Measurements from ENCODE around the gene SCYGR5.

Gene SCYGR5

DNA sequence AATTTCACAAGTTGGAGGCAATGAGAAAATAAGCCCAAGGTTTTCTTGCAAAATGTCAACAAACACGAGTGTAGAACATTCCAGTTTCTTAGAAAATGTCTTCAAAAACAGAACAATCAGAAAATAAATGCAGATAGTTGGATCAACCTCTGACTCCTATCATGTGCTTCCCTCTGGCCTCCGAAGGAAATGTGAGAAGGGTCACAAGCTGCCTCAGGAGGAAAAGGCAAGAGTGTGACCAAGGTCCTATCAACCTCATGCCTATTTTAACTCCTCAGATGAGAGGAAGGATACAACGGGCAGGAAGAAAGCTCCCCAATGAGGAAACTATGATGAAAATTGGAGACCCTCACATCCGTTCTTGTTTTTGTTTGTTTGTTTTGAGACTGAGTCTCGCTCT, 7.9 kb downstream of the SCYGR5 start:
- no peak for DNase-seq

DNA sequence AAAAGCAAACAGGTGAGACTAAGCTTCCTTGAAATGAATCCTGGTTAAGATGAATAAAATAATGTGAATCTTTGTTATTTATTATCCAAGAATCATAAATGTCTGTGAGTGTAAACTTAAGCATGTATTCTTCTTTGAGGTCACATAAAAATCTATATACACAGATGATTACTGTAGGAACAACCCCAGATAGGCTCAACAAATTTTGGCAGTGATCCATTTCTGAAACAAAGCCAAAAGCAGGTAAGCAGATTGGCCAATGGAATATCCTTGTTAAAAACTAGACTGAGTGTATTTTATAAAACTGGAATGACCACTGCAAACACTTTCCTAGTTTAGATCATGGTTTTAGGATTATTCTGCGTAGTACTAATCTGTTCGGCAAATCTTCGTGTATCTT, 11.3 kb downstream of the SCYGR5 start:
- DNase-seq: no peak

DNA sequence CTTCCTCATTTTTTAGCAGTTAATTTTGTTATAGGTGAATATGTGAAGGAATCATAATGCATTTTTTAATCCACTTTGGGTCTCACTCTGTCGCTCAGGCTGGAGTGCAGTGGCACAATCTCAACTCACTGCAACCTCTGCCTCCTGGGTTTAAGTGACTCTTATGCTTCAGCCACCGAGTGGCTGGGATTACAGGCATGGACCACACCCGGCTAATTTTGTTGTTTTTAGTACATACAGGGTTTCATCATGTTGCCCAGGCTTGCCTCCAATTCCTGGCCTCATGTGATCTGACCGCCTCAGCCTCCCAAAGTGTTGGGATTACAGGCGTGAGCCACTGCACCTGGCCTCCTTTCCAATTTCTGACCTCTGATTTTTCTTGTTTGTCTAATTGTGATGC, 17.7 kb downstream of the SCYGR5 start:
- DNase-seq: no peak

DNA sequence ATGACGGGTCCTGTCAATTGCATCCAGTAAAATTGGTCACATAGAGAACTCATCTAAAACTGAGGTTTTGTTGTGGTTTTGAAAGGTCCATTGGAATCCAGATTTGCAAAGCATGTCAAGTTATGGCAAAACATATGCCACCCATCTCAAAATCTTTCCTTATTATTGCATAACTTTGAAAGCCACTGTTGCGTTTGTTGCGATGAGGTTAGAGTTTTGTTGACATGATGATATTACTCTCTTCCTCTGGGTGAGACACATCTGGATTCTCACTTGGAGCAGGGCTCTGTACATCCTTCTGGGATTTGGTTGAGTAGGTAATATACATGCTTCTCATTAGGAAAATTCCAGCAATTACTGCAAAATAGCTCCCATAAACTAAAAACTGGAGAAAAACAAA, 20.6 kb downstream of the SCYGR5 start:
- DNase-seq: no peak

DNA sequence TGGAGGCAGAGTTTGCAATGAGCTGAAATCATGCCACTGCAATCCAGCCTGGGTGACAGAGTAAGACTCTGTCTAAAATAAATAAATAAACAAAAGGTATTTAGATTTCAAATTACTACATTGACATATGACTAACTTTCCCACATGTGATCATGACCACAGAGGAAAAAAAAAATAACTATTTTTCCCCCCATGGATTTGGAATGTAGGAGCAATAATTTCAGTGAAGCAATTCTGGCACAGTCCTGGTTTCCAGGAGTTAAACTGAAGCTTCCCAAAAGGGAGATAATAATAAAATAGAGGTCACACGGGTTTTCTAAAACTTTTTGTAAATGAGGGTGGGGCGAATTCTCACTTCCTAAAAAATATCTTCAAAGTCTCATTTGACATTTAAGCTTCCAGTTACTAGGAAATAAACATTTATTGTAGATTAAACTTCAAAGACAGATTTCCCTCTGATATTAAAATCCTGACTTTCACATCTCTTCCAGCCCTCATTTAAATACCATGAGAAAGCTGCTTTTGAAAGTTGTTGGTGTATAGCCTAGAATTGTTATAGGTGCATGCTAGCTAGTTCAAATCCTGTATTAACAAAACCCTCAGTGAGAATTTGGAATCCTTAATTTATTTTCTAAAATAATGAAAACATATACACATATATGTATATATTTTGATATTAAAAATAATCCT, 30.5 kb downstream of the SCYGR5 start:
- DNase-seq: no peak

DNA sequence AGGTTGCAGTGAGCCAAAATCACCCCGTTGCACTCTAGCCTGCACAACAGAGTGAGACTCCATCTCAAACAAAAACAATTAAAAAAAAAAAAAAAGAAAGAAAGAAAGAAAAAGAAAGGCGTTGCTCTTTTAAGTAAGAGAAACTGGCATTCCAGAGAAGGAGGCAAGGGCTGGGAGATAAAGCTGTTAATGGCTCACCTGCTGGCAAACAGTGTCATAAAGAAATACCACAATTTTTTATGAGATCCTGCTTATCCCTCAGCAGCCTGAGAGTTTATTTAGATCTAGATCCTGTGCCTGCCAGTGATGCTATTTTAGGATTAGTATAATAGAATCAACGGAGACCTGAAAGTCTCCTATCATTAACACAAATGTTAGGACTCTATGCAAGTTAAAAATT, 35.0 kb downstream of the SCYGR5 start:
- DNase-seq: no peak

DNA sequence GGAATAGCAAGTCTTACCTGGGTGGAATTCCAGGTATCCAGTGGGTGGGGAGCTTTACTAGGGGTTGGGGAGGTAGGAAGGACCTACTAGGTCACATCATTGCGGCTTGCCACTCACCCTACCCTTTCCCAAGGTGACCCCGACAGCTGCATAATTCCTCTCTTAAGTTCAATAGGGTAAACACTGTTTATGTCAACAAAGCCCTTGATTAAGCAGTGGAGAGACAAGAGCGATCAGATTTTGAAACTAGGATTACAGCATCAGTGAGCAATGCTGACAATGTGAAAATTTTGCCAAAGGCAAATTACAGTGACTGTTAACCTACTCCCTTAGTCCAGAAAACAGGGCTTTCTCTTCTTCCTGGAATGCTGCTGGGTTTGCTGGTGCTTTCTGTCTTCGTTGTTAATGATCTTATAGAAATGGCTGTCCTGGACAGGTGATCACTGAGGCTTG, 36.7 kb downstream of the SCYGR5 start:
- no peak for DNase-seq

DNA sequence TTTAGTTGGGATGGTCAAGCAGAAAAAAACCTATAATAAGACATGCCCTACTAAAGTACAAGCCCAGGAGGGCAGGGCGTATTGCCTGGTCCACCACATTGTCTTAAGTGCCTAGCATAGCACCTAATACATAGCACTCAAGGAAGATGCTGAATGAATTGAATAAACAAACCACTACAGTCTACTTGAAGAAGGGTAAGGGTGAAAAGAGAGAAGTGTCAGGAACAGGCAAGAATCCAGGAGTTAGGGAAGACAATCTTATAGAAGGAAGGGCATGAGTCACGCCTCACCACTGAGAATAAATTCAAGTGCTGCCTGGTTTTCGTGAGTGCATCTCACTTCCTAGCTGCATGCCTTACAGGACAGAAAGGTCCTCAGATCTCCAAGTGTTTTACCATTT, 37.4 kb downstream of the SCYGR5 start:
- no peak for DNase-seq

DNA sequence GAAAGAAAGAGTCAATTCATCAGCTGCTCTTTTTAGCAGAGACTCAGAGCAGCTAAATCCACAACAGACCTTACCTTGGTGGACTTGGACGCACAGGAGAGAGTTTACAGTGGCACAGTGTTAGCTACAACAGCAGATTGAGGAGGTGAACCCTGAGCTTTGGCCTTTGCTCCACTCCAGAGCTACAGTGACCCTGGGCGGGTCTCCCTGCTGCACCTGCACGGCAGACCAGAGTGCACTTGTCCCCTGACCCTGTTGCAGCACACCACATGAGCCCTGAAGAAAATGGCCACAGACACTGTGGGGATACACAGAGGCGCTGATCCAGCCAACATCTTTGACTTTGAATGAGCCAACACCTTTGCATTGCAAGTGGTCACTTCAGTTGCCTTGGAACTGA, 40.3 kb downstream of the SCYGR5 start:
- DNase-seq: no peak

DNA sequence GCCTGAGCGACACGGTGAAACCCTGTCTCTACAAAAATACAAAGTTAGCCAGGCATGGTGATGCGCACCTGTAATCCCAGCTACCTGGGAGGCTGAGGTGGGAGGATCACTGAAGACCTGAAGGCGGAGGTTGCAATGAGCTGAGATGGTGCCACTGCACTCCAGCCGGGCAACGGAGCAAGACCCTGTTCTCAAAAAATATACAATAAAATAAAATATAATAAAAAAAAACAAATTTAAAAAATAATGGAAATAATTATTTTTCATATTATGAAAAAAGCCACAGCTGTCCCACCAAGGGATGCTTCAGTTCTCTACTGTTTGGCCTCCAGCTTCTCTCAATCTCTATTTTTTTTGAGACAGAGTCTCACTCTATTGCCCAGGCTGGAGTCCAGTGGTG, 40.8 kb downstream of the SCYGR5 start:
- DNase-seq: no peak

DNA sequence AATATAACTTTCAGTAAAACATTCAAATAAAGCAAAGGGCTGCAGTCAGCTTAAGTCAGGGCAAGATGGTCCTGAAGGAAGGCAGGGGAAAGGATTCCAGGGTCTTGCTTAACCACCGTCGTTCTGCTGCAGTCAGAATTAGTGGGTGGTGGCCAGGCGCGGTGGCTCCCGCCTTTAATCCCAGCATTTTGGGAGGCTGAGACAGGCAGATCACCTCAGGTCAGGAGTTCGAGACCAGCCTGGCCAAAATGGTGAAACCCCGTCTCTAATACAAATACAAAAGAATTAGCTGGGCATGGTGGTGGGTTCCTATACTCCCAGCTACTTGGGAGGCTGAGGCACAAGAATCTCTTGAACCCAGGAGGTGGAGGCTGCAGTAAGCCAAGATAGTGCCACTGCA, 44.4 kb downstream of the SCYGR5 start:
- DNase-seq: no peak

DNA sequence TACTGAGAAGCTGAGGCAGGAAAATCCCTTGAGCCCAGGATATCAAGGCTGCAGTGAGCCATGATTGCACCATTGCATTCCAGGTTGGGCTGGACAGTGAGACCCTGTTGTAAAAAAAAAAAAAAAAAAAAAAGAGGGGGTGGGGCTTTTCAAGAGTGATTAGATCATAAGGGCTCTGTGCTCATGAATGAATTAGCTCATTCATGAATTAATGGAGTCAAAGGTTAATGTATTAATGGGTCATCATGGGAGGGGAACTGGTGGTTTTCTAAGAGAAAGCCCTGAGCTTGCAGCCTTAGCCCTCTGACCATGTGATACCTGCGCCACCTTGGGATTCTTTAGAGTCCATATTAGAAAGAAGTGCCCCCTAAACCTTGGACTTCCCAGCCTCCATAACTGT, 46.7 kb downstream of the SCYGR5 start:
- no peak for DNase-seq

DNA sequence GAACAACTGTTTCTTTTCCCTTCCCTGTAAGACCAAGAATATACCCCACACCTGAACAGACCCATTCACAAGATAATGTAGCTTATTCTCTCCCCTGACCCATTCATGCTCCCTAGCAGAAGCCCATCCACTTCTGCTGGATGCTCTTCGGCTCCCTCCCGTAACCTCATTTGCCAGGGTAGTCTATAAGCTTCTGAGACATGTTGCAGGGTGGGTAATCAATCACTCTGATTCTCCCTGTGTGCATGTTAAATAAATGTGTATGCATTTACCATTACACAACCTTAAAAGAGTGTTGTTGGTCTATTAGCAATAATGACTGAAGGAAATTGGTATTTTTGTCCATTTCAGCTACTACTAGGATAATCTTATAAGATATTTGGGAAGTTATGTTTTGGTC, 49.9 kb downstream of the SCYGR5 start:
- DNase-seq: no peak
